Measurements from ENCODE around the gene VSIR.

GRCh38 chr10:71796749-71797405 is 23.6 kb upstream of the VSIR start:
- TF ChIP-seq POLR2AphosphoS5 (IDR thresholded peaks at IDR 0.05) (no peak), CTCF (IDR thresholded peaks at IDR 0.05 in 8 of 11, conservative IDR thresholded peaks at IDR 0.05 in 3 of 11) (no peak), POLR2A (IDR thresholded peaks at IDR 0.05) (no peak)
